Panc1 (cell line): ENCODE measurements around the gene CNOT6L. TPM values are rescaled to one million over a fixed set of nuclear protein-coding genes. Genes with fewer than 3 reads are reported as not detected.

Source experiments
- ATAC-seq: fragments of 200-7000 bp; cut with Tn5 transposase; 2 replicates; pipeline ENCODE4 v1.9.1; 2020; ENCODE audit warnings: mild to moderate bottlenecking, moderate library complexity
- BruUV-seq: library from RNA; stranded (reverse); fragments of 400-500 nt; replicated peaks from 2 replicates; lab custom pipeline; 2021; lab: Mats Ljungman, UMichigan
- CTCF ChIA-PET: fragments of 300-600 bp; sonication (Branson Sonifier 250); formaldehyde crosslinking; loops from one replicate; lab custom pipeline; 2022; ENCODE audit warnings: antibody characterized with exemption; lab: Charles Lee
- POLR2A ChIA-PET: fragments of 300-600 bp; sonication (Branson Sonifier 250); formaldehyde crosslinking; loops from one replicate; lab custom pipeline; 2022; ENCODE audit warnings: antibody characterized with exemption; lab: Charles Lee
- DNase-seq: peaks from one replicate; pipeline ENCODE4 v3.0.0-alpha.2; 2010; ENCODE audit warnings: low read depth, low spot score
- H3K27ac ChIP-seq: 2 replicates; pipeline ENCODE4 v1.5.1; 2011; ENCODE audit warnings: mild to moderate bottlenecking, low read length, inconsistent platforms
- H3K27me3 ChIP-seq: fragments of 200-500 bp; sonication (Bioruptor generic); 2 replicates; pipeline ENCODE4 v1.6.0; 2014; ENCODE audit warnings: low read length, inconsistent platforms; ENCODE audit not compliant: control insufficient read depth, insufficient read depth
- H3K36me3 ChIP-seq: fragments of 200-500 bp; sonication (Bioruptor generic); 2 replicates; pipeline ENCODE4 v1.5.1; 2014; ENCODE audit warnings: inconsistent platforms, mild to moderate bottlenecking, low read length, moderate library complexity; ENCODE audit not compliant: control insufficient read depth, insufficient read depth
- H3K4me1 ChIP-seq: 2 replicates; pipeline ENCODE4 v1.5.1; 2011; ENCODE audit warnings: inconsistent platforms, mild to moderate bottlenecking, low read length, moderate library complexity; ENCODE audit not compliant: control insufficient read depth, insufficient read depth
- H3K4me3 ChIP-seq, 2 experiments: 2 replicates each; pipeline ENCODE4 v1.5.1; 2011 to 2012; ENCODE audit warnings: low read depth in 2 of 2, low read length in 2 of 2, mild to moderate bottlenecking in 2 of 2, inconsistent platforms in 1 of 2, moderate library complexity in 1 of 2
- H3K9me3 ChIP-seq: fragments of 200-500 bp; sonication (Bioruptor generic); 2 replicates; pipeline ENCODE4 v1.5.1; 2014; ENCODE audit warnings: low read depth, mild to moderate bottlenecking, inconsistent platforms, low read length, moderate library complexity; ENCODE audit not compliant: control insufficient read depth, insufficient read depth
- POLR2AphosphoS5 ChIP-seq: IDR thresholded peaks from 2 replicates; pipeline ENCODE4 v1.6.1; 2012; ENCODE audit warnings: mild to moderate bottlenecking, low read depth, low read length, moderate library complexity
- REST ChIP-seq, 2 experiments: IDR thresholded peaks; 2 replicates each; pipeline ENCODE4 v1.6.1; 2011 to 2012; ENCODE audit warnings: low read depth in 2 of 2, control low read depth in 1 of 2, low read length in 1 of 2, mild to moderate bottlenecking in 1 of 2, moderate library complexity in 1 of 2; ENCODE audit not compliant: insufficient read depth in 1 of 2
- SIN3A ChIP-seq: IDR thresholded peaks from 2 replicates; pipeline ENCODE4 v1.6.1; 2012; ENCODE audit warnings: low read depth, mild to moderate bottlenecking, low read length, moderate library complexity, borderline replicate concordance; ENCODE audit not compliant: insufficient read depth
- TCF7L2 ChIP-seq: IDR thresholded peaks from 2 replicates; pipeline ENCODE4 v1.6.1; 2011; ENCODE audit warnings: mild to moderate bottlenecking, low read depth, low read length, inconsistent platforms
- in situ Hi-C: cut with HindIII; loops from 2 replicates; pipeline ENCODE4 v1.10.0; 2016; ENCODE audit warnings: low sequenced_read_pairs, low pct_unique_long_range_greater_than_20kb
- intact Hi-C: fragments of 100-400 bp; cut with micrococcal nuclease; formaldehyde crosslinking; loops from one replicate; pipeline ENCODE4 v1.10.0; 2022; ENCODE audit not compliant: unreplicated experiment
- total RNA-seq: library from RNA; stranded (reverse); gene quantifications from one replicate; pipeline ENCODE4 v1.2.1, GENCODE V29; 2021; ENCODE audit not compliant: unreplicated experiment
- TF ChIP-seq, protein P1 (sequence below): fragments of 450-650 bp; IDR thresholded peaks from 2 replicates; pipeline ENCODE4 v1.5.1; 2017; ENCODE audit warnings: mild to moderate bottlenecking

CNOT6L gene
- total RNA-seq, 1 experiment from 2014 or later = 18.3 TPM

DNA sequence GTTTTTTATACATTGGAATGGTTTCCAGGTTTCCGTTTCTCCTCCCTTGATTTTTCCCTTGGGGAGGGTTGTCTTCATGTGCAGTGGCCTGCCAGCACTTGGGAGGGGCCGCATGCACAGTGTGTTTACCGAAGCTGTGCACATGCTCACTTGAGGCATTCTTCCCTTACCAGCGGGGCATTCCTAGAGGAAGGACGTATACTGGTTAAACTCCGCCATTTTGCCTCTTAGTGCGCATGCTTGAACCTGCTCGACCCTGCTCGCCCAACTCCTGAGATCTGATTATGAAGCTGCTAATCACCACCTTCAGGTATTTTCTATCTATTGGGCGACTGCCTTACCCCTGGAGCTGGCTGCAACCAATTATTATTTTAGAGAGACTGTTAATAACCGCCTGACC, 137.4 kb downstream of the CNOT6L start:
- H3K9me3 ChIP-seq = no peaks in the 10 kb centered on the region
- no TSS peak for BruUV-seq
- no peaks in the 10 kb centered on the region for H3K4me1 ChIP-seq
- ChIA-PET CTCF (no interaction called here), POLR2A (no interaction called here)
- TF ChIP-seq TCF7L2 = no peak
- no peak for TF ChIP-seq POLR2AphosphoS5
- TF ChIP-seq SIN3A = no peak
- no peak for DNase-seq
- H3K27ac ChIP-seq = no peak overlapping the region
- no peaks in the 10 kb centered on the region for H3K36me3 ChIP-seq
- intact Hi-C loops = no loop called here
- no peak for ATAC-seq
- H3K4me3 ChIP-seq = no peak overlapping the region
- in situ Hi-C loops = no loop called here
- H3K27me3 ChIP-seq = no peaks in the 10 kb centered on the region

DNA sequence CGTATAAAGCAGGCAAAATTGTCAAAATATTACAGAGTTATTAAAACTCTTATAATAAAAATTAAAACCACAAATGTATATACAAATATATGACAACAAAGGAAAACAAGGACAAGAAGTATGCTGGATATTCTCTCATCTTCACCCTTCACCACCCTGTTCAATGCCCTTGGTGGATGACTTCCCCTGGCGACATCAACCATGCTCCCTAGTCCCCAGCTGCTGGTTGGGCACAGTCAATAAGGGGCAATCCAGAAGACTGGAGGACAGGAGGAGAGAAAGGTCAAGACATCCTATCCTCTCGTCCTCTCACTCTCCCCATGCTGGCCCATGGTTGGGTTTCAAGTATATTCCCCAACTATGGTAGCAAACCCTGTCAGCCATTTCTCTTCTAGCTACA, 142.3 kb downstream of the CNOT6L start:
- no peak for TF ChIP-seq REST (IDR thresholded peaks at IDR 0.05; ENCODE audit: insufficient read depth in 1 of 2, low read depth in 2 of 2, low read length in 1 of 2)
- TF ChIP-seq SIN3A = no peak
- TF ChIP-seq, protein P1, sequence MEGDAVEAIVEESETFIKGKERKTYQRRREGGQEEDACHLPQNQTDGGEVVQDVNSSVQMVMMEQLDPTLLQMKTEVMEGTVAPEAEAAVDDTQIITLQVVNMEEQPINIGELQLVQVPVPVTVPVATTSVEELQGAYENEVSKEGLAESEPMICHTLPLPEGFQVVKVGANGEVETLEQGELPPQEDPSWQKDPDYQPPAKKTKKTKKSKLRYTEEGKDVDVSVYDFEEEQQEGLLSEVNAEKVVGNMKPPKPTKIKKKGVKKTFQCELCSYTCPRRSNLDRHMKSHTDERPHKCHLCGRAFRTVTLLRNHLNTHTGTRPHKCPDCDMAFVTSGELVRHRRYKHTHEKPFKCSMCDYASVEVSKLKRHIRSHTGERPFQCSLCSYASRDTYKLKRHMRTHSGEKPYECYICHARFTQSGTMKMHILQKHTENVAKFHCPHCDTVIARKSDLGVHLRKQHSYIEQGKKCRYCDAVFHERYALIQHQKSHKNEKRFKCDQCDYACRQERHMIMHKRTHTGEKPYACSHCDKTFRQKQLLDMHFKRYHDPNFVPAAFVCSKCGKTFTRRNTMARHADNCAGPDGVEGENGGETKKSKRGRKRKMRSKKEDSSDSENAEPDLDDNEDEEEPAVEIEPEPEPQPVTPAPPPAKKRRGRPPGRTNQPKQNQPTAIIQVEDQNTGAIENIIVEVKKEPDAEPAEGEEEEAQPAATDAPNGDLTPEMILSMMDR = no peak
- TF ChIP-seq TCF7L2 = no peak
- TF ChIP-seq POLR2AphosphoS5 = no peak
- in situ Hi-C loops (no loop called here), intact Hi-C loops (no loop called here)
- no peaks in the 10 kb centered on the region for H3K27me3 ChIP-seq
- ATAC-seq (no peak), DNase-seq (no peak)
- H3K36me3 ChIP-seq = no peaks in the 10 kb centered on the region
- ChIA-PET CTCF (no interaction called here), POLR2A (no interaction called here)
- no peaks in the 10 kb centered on the region for H3K4me1 ChIP-seq
- H3K4me3 ChIP-seq = no peak overlapping the region
- H3K9me3 ChIP-seq = no peaks in the 10 kb centered on the region
- no peak overlapping the region for H3K27ac ChIP-seq
- BruUV-seq = no TSS peak

- POLR2A ChIA-PET = no interaction called here
- intact Hi-C loops (no loop called here), in situ Hi-C loops (no loop called here)
- H3K4me1 ChIP-seq = no peaks in the 10 kb centered on the region
- DNase-seq = no peak
- no peaks in the 10 kb centered on the region for H3K27me3 ChIP-seq
- no peaks in the 10 kb centered on the region for H3K9me3 ChIP-seq
- H3K4me3 ChIP-seq = no peak overlapping the region
- TF ChIP-seq REST (IDR thresholded peaks at IDR 0.05; ENCODE audit: insufficient read depth in 1 of 2, low read depth in 2 of 2, low read length in 1 of 2) (no peak), SIN3A (no peak), POLR2AphosphoS5 (no peak), TCF7L2 (no peak)
- TF ChIP-seq, protein P1 = no peak
- no peak overlapping the region for H3K27ac ChIP-seq
- no peaks in the 10 kb centered on the region for H3K36me3 ChIP-seq
- CTCF ChIA-PET = no interaction called here
- ATAC-seq = no peak
- BruUV-seq = no TSS peak
These were observed 148.1 kb downstream of the CNOT6L start for GRCh38 chr4:77671051-77671450.
